ENCODE measurements around the gene FANCM.

- TF ChIP-seq, protein P1, sequence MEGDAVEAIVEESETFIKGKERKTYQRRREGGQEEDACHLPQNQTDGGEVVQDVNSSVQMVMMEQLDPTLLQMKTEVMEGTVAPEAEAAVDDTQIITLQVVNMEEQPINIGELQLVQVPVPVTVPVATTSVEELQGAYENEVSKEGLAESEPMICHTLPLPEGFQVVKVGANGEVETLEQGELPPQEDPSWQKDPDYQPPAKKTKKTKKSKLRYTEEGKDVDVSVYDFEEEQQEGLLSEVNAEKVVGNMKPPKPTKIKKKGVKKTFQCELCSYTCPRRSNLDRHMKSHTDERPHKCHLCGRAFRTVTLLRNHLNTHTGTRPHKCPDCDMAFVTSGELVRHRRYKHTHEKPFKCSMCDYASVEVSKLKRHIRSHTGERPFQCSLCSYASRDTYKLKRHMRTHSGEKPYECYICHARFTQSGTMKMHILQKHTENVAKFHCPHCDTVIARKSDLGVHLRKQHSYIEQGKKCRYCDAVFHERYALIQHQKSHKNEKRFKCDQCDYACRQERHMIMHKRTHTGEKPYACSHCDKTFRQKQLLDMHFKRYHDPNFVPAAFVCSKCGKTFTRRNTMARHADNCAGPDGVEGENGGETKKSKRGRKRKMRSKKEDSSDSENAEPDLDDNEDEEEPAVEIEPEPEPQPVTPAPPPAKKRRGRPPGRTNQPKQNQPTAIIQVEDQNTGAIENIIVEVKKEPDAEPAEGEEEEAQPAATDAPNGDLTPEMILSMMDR (IDR thresholded peaks at IDR 0.05; ENCODE audit: insufficient read depth, low read depth, low read length), result no peak
- TF ChIP-seq EZH2 (IDR thresholded peaks at IDR 0.05; ENCODE audit: insufficient read depth, low read length), result no peak
These were observed 46.1 kb downstream of the FANCM start for GRCh38 chr14:45181806-45182205.
